Activated CD8-positive, alpha-beta memory T cell treated with anti-CD3 and anti-CD28 coated beads for 36 hours (primary cell): ENCODE results near the gene STRA6. TPM values are rescaled to one million over a fixed set of nuclear protein-coding genes. Genes with fewer than 3 reads are reported as not detected.

Experiments
- CTCF ChIA-PET: fragments of 350-600 bp; sonication (Branson Sonifier 250); formaldehyde crosslinking; loops from one replicate; lab custom pipeline; 2021; ENCODE audit warnings: antibody characterized with exemption; lab: Charles Lee
- POLR2A ChIA-PET: fragments of 350-600 bp; sonication (Branson Sonifier 250); formaldehyde crosslinking; loops from one replicate; lab custom pipeline; 2021; ENCODE audit warnings: antibody characterized with exemption; lab: Charles Lee
- total RNA-seq, 2 experiments: library from RNA; stranded (reverse); gene quantifications; one replicate each; pipeline ENCODE4 v1.2.3, GENCODE V29; 2021

The STRA6 gene
- total RNA-seq, 2 experiments from 2014 or later = not detected

GRCh38 chr15:74138642-74139041 lies 63.9 kb downstream of the STRA6 start:
- ChIA-PET POLR2A (interaction anchor here (0.6 kb wide), 1 partner anchor 10 kb away, joined by 3 read pairs; no protein-coding TSS in a partner anchor), CTCF (no interaction called here)

DNA sequence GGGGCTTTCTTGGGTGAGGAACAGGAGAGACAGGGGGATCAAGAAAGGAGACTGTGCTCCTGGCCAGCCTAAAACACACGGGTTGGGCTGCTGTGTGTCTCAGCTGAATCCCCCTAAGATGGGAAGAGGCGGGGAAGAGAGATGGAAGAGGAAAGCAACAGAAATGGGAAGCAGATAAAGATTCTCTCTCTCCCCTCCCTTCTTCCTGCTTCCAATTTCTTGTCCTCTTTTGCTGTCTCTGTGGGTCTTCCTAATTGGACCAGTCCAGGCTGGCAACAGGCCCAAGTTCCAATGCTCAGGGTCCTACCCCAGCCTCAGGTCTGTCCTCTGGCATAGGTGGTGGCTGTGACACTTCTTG lies 65.1 kb downstream of the STRA6 start:
- POLR2A ChIA-PET = no interaction called here
- CTCF ChIA-PET = no interaction called here

DNA sequence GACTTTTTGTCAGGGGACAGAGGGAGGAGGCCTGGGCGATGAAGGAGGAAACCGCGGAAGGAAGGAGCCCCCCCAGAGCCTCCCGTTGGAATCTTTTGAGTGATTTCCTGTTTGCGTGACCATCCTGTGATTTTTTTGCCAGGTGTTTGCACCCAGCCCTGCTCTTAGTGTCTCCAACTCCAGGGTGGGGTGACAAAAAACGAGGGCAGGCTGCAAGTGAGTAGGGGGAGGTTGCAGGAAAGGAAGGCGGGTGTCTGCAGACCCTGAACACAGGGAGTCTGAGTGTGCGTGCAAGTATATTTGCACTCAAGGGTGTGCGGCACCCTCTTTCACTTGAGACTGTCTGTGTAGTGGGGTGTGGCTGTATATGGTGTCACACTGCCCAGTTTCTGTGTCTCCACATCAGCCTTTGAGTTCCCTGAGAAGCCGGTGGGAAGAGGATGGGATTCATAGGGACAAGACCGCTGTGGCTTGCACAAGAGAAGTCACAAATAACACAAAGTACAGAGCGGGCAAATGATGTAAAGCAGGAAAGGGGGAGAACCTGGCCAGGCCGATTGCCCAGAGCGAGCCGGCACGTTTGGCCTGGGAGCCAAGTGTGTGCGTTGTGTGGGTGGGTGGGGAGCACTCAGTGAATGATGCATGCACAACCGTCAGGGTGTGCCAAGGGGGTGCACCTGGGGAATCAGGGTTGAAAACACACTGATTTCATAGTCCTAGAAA lies 65.6 kb downstream of the STRA6 start:
- ChIA-PET CTCF (no interaction called here), POLR2A (no interaction called here)

DNA sequence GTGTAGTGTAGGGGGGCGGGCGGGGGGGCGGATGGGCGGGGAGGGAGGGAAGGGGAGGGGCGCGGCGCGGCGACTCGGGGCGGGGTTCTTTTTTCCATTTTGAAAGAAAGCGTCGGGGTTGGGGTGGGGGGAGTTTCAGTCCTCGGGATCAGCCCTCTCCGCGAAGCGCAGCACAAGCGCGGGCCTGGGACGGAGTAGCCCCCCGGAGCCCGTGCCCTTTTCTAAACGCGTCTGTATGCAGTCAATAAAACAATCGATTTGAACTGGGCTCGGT lies 66.1 kb downstream of the STRA6 start:
- POLR2A ChIA-PET = no interaction called here
- CTCF ChIA-PET = no interaction called here

- ChIA-PET CTCF (interaction anchor here (1.1 to 1.2 kb wide), 2 partner anchors 10 to 178 kb away, joined by 3 to 4 read pairs; no protein-coding TSS in a partner anchor), POLR2A (no interaction called here)
These were observed 67.5 kb downstream of the STRA6 start for GRCh38 chr15:74135041-74135565.

DNA sequence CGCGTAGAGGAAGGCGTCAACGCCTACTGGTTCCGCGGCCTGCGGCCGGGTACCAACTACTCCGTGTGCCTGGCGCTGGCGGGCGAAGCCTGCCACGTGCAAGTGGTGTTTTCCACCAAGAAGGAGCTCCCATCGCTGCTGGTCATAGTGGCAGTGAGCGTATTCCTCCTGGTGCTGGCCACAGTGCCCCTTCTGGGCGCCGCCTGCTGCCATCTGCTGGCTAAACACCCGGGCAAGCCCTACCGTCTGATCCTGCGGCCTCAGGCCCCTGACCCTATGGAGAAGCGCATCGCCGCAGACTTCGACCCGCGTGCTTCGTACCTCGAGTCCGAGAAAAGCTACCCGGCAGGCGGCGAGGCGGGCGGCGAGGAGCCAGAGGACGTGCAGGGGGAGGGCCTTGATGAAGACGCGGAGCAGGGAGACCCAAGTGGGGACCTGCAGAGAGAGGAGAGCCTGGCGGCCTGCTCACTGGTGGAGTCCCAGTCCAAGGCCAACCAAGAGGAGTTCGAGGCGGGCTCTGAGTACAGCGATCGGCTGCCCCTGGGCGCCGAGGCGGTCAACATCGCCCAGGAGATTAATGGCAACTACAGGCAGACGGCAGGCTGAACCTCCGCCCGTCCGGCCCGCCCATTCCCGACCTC lies 68.1 kb downstream of the STRA6 start:
- CTCF ChIA-PET = interaction anchor here (1.1 to 1.3 kb wide), 5 partner anchors 9 to 179 kb away, joined by 3 to 4 read pairs (median 3); no protein-coding TSS in a partner anchor
- POLR2A ChIA-PET = no interaction called here

DNA sequence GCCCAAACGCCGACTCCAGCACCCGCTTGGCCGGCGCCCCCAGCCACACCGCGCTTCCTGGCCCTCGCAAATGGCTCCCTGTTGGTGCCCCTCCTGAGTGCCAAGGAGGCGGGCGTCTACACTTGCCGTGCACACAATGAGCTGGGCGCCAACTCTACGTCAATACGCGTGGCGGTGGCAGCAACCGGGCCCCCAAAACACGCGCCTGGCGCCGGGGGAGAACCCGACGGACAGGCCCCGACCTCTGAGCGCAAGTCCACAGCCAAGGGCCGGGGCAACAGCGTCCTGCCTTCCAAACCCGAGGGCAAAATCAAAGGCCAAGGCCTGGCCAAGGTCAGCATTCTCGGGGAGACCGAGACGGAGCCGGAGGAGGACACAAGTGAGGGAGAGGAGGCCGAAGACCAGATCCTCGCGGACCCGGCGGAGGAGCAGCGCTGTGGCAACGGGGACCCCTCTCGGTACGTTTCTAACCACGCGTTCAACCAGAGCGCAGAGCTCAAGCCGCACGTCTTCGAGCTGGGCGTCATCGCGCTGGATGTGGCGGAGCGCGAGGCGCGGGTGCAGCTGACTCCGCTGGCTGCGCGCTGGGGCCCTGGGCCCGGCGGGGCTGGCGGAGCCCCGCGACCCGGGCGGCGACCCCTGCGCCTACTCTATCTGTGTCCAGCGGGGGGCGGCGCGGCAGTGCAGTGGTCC lies 68.7 kb downstream of the STRA6 start:
- POLR2A ChIA-PET = no interaction called here
- CTCF ChIA-PET = interaction anchor here (1.2 to 1.3 kb wide), 5 partner anchors 8 to 176 kb away, joined by 3 to 4 read pairs (median 3); no protein-coding TSS in a partner anchor

GRCh38 chr15:74132681-74133651 lies 69.6 kb downstream of the STRA6 start:
- ChIA-PET POLR2A (no interaction called here), CTCF (interaction anchor here (0.7 to 1.3 kb wide), 3 partner anchors 12 to 190 kb away, joined by 3 read pairs; no protein-coding TSS in a partner anchor)

DNA sequence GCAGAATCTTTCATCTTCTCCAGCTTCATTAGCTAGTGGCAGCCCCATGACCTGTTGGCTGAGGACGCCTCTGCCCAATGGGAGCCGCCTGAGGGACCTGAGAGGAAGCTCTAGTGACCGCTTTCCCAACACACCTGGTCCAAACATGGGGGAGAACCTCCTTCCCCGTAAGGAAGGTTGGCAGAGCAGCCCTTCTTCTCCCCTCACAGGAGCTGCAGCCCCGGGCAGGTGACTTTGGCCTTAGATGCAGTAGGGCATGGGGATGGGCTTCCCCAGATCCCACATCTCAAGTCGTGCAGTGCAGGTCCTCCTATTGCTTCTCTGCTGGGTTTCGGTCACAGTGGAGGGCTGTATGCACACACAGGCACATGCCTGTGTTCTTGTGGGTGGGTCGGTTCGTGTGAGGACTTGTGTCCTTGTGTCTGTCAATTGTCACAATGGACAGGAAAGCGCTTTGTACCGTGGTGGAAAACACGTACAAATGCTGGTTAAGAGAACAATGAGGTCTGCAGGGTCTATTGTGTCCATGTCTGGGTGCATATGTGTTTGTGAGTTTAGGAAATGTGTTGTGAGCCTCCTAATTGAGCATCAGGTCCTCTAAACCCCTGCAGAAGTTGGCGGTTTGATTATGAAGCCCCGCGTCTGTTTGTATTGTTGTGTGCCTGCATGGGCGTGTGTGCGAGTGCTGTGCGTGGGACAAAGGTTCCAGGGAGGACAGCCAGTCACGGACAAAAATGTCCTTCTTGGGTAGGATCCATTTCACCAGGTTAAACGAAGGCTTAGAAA lies 70.8 kb downstream of the STRA6 start:
- ChIA-PET CTCF (interaction anchor here (1.0 to 1.2 kb wide), 2 partner anchors 158 to 191 kb away, joined by 3 read pairs; no protein-coding TSS in a partner anchor), POLR2A (no interaction called here)

DNA sequence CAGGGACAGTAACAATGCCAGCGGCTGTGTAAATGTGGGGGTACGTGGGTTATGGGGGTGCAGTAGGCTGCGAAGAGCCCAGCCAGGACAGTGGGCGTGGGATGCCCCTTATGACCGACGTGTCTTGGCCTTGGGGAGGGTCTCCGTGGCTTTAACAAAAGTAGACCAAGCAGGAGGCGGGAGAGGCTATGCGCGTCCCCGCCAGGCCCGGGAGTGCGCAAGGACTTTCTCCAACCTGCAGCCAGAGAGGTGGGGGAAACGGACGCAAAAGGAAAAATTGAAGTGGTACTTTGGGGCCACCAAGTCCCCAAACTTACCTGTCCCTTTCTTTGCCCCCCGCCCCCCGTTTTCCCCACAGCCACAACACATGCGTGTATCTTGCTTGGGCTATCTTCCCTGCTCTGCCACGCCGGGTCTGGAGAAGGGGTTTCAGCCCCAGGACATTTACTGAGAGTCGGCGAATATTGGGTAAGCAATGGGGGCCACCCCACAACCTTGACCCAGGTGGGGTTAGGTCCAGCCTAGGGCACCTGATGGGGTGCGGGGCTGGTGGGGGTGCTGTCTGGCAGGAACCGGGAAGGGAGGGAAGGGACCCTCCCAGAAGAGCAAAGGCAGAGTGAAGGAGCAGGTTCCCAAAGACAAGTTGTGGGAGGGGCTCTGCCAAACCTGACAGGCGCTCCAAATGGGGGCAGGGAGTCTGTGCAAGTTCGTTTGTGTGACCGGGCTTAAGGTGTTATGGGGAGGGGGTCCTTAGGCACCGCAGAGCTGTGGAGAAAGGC lies 71.5 kb downstream of the STRA6 start:
- POLR2A ChIA-PET = no interaction called here
- CTCF ChIA-PET = interaction anchor here (1.0 kb wide), 1 partner anchor 159 kb away, joined by 3 read pairs; no protein-coding TSS in a partner anchor

DNA sequence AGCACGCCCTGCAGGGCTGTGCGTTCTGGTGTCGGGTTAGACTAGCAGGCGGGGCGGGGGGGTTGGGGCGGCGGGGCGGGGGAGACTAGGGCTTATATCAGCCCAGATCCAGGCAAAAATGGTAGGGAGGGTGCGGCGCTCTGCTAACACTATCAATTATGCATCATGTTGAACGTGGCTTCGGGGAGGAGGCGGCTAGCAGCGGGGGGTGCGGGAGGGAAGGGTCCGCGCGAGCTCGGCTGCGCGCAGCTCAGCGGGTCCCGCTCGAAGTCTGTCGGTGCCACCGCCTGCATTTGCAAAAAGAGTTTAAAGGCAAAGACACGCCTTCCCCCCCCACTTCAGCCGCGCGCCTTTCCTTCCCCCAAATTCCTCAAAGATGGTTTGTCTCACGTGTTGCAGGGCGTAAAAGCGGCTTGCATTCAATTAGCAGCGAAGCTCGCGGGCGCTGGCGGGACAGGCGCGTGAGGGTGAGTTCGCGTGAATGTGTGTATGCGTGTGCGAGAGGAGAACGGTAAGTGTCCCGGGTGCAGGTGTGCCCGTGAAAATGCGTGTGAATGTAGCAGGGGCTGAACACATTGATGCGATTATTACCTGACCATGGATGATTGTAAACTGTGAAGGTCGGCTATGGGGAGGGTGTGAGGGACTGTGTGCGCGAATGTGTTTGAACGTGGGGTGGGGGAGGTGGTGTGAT lies 72.3 kb downstream of the STRA6 start, which contains the start of gene ISLR2:
ISLR2 (plus strand) TSS at position 432 of the 694 bp plus-strand sequence. CDS start 2,169 bp downstream, outside the sequence.
- ChIA-PET CTCF (interaction anchor here (3.1 kb wide), 1 partner anchor 191 kb away, joined by 31 read pairs; no protein-coding TSS in a partner anchor), POLR2A (interaction anchor here (0.6 kb wide), 1 partner anchor 9 kb away, joined by 8 read pairs; no protein-coding TSS in a partner anchor)

GRCh38 chr15:74129586-74130154 lies 72.9 kb downstream of the STRA6 start:
- ChIA-PET CTCF (interaction anchor here (3.1 kb wide), 1 partner anchor 192 kb away, joined by 31 read pairs; no protein-coding TSS in a partner anchor), POLR2A (interaction anchor here (0.6 kb wide), 1 partner anchor 10 kb away, joined by 8 read pairs; no protein-coding TSS in a partner anchor)
